H1 (cell line): ENCODE results near the gene GNAT2. TPM values are rescaled to one million over a fixed set of nuclear protein-coding genes. Genes with fewer than 3 reads are reported as not detected.

ENCODE experiments used
- CTCF ChIA-PET: fragments of 300-600 bp; sonication (Branson Sonifier 250); formaldehyde crosslinking; loops from one replicate; lab custom pipeline; 2021; ENCODE audit not compliant: partially characterized antibody; lab: Charles Lee
- POLR2A ChIA-PET: fragments of 300-600 bp; sonication (Branson Sonifier 250); formaldehyde crosslinking; loops from one replicate; lab custom pipeline; 2021; ENCODE audit warnings: inconsistent platforms; ENCODE audit not compliant: partially characterized antibody; lab: Charles Lee
- DNase-seq, 2 experiments: peaks; one replicate each; pipeline versions ENCODE4 v3.0.0 to v3.0.0-alpha.2; 2010 to 2022; ENCODE audit warnings: low spot score in 2 of 2, low read depth in 1 of 2, mixed read lengths in 1 of 2
- FAIRE-seq: peaks from 2 replicates; lab custom pipeline; 2011; peaks lifted over from hg19 to GRCh38; lab: Jason Lieb, UNC
- H2AFZ ChIP-seq: 2 replicates; pipeline ENCODE4 v1.8.1; 2012; ENCODE audit warnings: low read length, inconsistent platforms
- H2AK5ac ChIP-seq: 2 replicates; pipeline ENCODE4 v1.6.1; 2013; ENCODE audit warnings: low read depth, low read length
- H2BK120ac ChIP-seq: replicated peaks from 2 replicates; pipeline ENCODE3; 2013; ENCODE audit warnings: low read depth, low read length, inconsistent platforms
- H2BK12ac ChIP-seq: 2 replicates; pipeline ENCODE4 v1.6.1; 2013; ENCODE audit warnings: low read depth, low read length
- H2BK15ac ChIP-seq: 2 replicates; pipeline ENCODE4 v1.6.1; 2013; ENCODE audit warnings: low read length
- H2BK20ac ChIP-seq: 2 replicates; pipeline ENCODE4 v1.6.1; 2013; ENCODE audit warnings: low read length
- H2BK5ac ChIP-seq: 2 replicates; pipeline ENCODE4 v1.6.1; 2013; ENCODE audit warnings: low read depth, low read length
- H3K14ac ChIP-seq: 2 replicates; pipeline ENCODE4 v1.6.1; 2013; ENCODE audit warnings: inconsistent platforms; ENCODE audit not compliant: insufficient read length
- H3K18ac ChIP-seq: 2 replicates; pipeline ENCODE4 v1.6.1; 2013; ENCODE audit warnings: low read length; ENCODE audit errors: extremely low read depth
- H3K23ac ChIP-seq: 2 replicates; pipeline ENCODE4 v1.6.1; 2013; ENCODE audit warnings: inconsistent platforms; ENCODE audit not compliant: insufficient read length
- H3K23me2 ChIP-seq: 2 replicates; pipeline ENCODE4 v1.6.1; 2013; ENCODE audit warnings: low read depth, low read length
- H3K27ac ChIP-seq: 2 replicates; pipeline ENCODE4 v1.6.1; 2011; ENCODE audit warnings: low read depth, low read length, inconsistent platforms
- H3K27me3 ChIP-seq, 4 experiments: replicated peaks in 1 of 4; 1 replicate in 1 of 4; 2 replicates in 3 of 4; pipeline versions ENCODE4 v1.6.1 to v1.8.1; 2011 to 2013; ENCODE audit warnings: low read length in 3 of 4, mild to moderate bottlenecking in 3 of 4, inconsistent platforms in 2 of 4, mixed read lengths in 2 of 4, moderate library complexity in 1 of 4; ENCODE audit not compliant: control insufficient read depth in 3 of 4, insufficient read depth in 3 of 4; ENCODE audit errors: extremely low read depth in 1 of 4
- H3K36me3 ChIP-seq, 4 experiments: 2 replicates each; pipeline versions ENCODE4 v1.6.1 to v1.8.1; 2011 to 2013; ENCODE audit warnings: mild to moderate bottlenecking in 4 of 4, low read length in 3 of 4, moderate library complexity in 2 of 4, control low read depth in 1 of 4, inconsistent platforms in 1 of 4; ENCODE audit not compliant: insufficient read depth in 4 of 4, control insufficient read depth in 2 of 4
- H3K4ac ChIP-seq: replicated peaks from 2 replicates; pipeline ENCODE3; 2013; ENCODE audit warnings: low read length, low read depth, mixed read lengths, inconsistent platforms; ENCODE audit not compliant: insufficient read length
- H3K4me1 ChIP-seq, 4 experiments: replicated peaks in 1 of 4; 1 replicate in 1 of 4; 2 replicates in 3 of 4; pipeline versions ENCODE4 v1.6.1 to v1.8.1; 2011 to 2013; ENCODE audit warnings: low read length in 3 of 4, inconsistent platforms in 2 of 4, mixed read lengths in 1 of 4; ENCODE audit not compliant: insufficient read depth in 4 of 4, control insufficient read depth in 3 of 4
- H3K4me2 ChIP-seq, 2 experiments: 2 replicates each; pipeline versions ENCODE4 v1.6.1 to v1.8.1; 2011 to 2013; ENCODE audit warnings: low read depth in 2 of 2, low read length in 2 of 2, control low read depth in 1 of 2, inconsistent platforms in 1 of 2, mild to moderate bottlenecking in 1 of 2; ENCODE audit not compliant: insufficient read depth in 1 of 2
- H3K4me3 ChIP-seq, 4 experiments: fragments of 200-600, 300-600 bp in 1 of 4; sonication (generic), shearing (Covaris generic), sonication (Bioruptor Twin) in 1 of 4; 2 replicates each; pipeline versions ENCODE4 v1.5.1 to v1.8.1; 2011 to 2016; ENCODE audit warnings: low read length in 4 of 4, low read depth in 3 of 4, control low read depth in 2 of 4, inconsistent platforms in 2 of 4, mild to moderate bottlenecking in 2 of 4, mixed read lengths in 1 of 4, moderate library complexity in 1 of 4; ENCODE audit not compliant: insufficient read depth in 2 of 4; ENCODE audit errors: extremely low read depth in 1 of 4
- H3K56ac ChIP-seq: replicated peaks from 2 replicates; pipeline ENCODE3; 2013; ENCODE audit warnings: low read depth, mild to moderate bottlenecking, mixed read lengths, low read length, inconsistent platforms; ENCODE audit not compliant: insufficient read length
- H3K79me1 ChIP-seq: 2 replicates; pipeline ENCODE4 v1.6.1; 2013; ENCODE audit warnings: low read depth, low read length, control low read depth
- H3K79me2 ChIP-seq, 2 experiments: 2 replicates each; pipeline versions ENCODE4 v1.6.1 to v1.8.1; 2012 to 2013; ENCODE audit warnings: low read length in 2 of 2, mild to moderate bottlenecking in 2 of 2, inconsistent platforms in 1 of 2; ENCODE audit not compliant: insufficient read depth in 2 of 2, control insufficient read depth in 1 of 2
- H3K9ac ChIP-seq, 4 experiments: replicated peaks in 1 of 4; 1 replicate in 1 of 4; 2 replicates in 3 of 4; pipeline versions ENCODE4 v1.6.1 to v1.8.1; 2011 to 2013; ENCODE audit warnings: low read depth in 3 of 4, low read length in 3 of 4, control low read depth in 2 of 4, mild to moderate bottlenecking in 2 of 4, moderate library complexity in 2 of 4, inconsistent platforms in 1 of 4; ENCODE audit errors: extremely low read depth in 1 of 4
- H3K9me3 ChIP-seq, 2 experiments: 2 replicates each; pipeline versions ENCODE4 v1.6.1 to v1.8.1; 2012 to 2013; ENCODE audit warnings: mild to moderate bottlenecking in 2 of 2, moderate library complexity in 2 of 2, control low read depth in 1 of 2, inconsistent platforms in 1 of 2, low read depth in 1 of 2, low read length in 1 of 2, mixed read lengths in 1 of 2; ENCODE audit not compliant: insufficient read depth in 2 of 2
- H4K20me1 ChIP-seq, 2 experiments: replicated peaks in 1 of 2; 2 replicates each; pipeline versions ENCODE3 to v1.8.1; 2011 to 2013; ENCODE audit warnings: inconsistent platforms in 2 of 2, low read length in 2 of 2, mild to moderate bottlenecking in 1 of 2; ENCODE audit not compliant: insufficient read depth in 2 of 2, control insufficient read depth in 1 of 2
- H4K5ac ChIP-seq: 2 replicates; pipeline ENCODE4 v1.6.1; 2013; ENCODE audit warnings: low read length, low read depth, mixed read lengths, inconsistent platforms; ENCODE audit not compliant: insufficient read length
- H4K8ac ChIP-seq: 2 replicates; pipeline ENCODE4 v1.8.0; 2013; ENCODE audit warnings: mild to moderate bottlenecking, moderate library complexity, low read length, inconsistent platforms; ENCODE audit not compliant: insufficient read depth; ENCODE audit errors: extremely low read depth
- H4K91ac ChIP-seq: replicated peaks from 2 replicates; pipeline ENCODE3; 2013; ENCODE audit warnings: low read length, mixed read lengths, inconsistent platforms; ENCODE audit not compliant: insufficient read length
- ASH2L ChIP-seq: fragments of 200-600, 300-600 bp; sonication (generic); IDR thresholded peaks from one replicate; pipeline ENCODE4 v1.7.1; 2017; ENCODE audit warnings: low read length
- BCL11A ChIP-seq, 2 experiments: IDR thresholded peaks; one replicate each; pipeline ENCODE4 v1.6.1; 2011; ENCODE audit warnings: low read depth in 2 of 2, low read length in 2 of 2, mild to moderate bottlenecking in 2 of 2
- CHD2 ChIP-seq: IDR thresholded peaks from 2 replicates; pipeline ENCODE4 v1.6.1; 2012; ENCODE audit warnings: low read length, improper control_type of control experiment
- CTBP2 ChIP-seq: IDR thresholded peaks from 2 replicates; pipeline ENCODE4 v1.7.0; 2011; ENCODE audit warnings: borderline replicate concordance, mild to moderate bottlenecking, moderate library complexity, mixed read lengths, low read length; ENCODE audit not compliant: insufficient read depth, insufficient read length
- EP300 ChIP-seq, 2 experiments: IDR thresholded peaks; 1 replicate in 1 of 2; 2 replicates in 1 of 2; pipeline ENCODE4 v1.6.1; 2011 to 2012; ENCODE audit warnings: low read depth in 2 of 2, low read length in 2 of 2, mild to moderate bottlenecking in 2 of 2, borderline replicate concordance in 1 of 2, inconsistent platforms in 1 of 2, moderate library complexity in 1 of 2
- JUN ChIP-seq: IDR thresholded peaks from 2 replicates; pipeline ENCODE4 v1.6.1; 2011; ENCODE audit warnings: low read depth, mild to moderate bottlenecking, improper control_type of control experiment, low read length
- POLR2A ChIP-seq, 2 experiments: IDR thresholded peaks; 1 replicate in 1 of 2; 2 replicates in 1 of 2; pipeline ENCODE4 v1.6.1; 2011; ENCODE audit warnings: low read depth in 2 of 2, low read length in 2 of 2, mild to moderate bottlenecking in 2 of 2; ENCODE audit errors: control extremely low read depth in 1 of 2
- SIN3A ChIP-seq, 2 experiments: IDR thresholded peaks in 1 of 2; conservative IDR thresholded peaks in 1 of 2; 2 replicates each; pipeline ENCODE4 v1.6.1; 2011 to 2012; ENCODE audit warnings: low read length in 2 of 2, improper control_type of control experiment in 1 of 2, low read depth in 1 of 2, mild to moderate bottlenecking in 1 of 2
- SRF ChIP-seq: IDR thresholded peaks from 2 replicates; pipeline ENCODE4 v1.6.1; 2011; ENCODE audit warnings: mild to moderate bottlenecking, low read depth, low read length, moderate library complexity
- SUZ12 ChIP-seq: fragments of 200-600 bp; sonication (generic); IDR thresholded peaks from 2 replicates; pipeline ENCODE4 v1.6.1; 2012; ENCODE audit warnings: mild to moderate bottlenecking, inconsistent platforms, low read length, moderate library complexity, mixed read lengths
- TAF1 ChIP-seq: IDR thresholded peaks from 2 replicates; pipeline ENCODE4 v1.6.1; 2011; ENCODE audit warnings: mild to moderate bottlenecking, low read depth, low read length
- TCF12 ChIP-seq: IDR thresholded peaks from 2 replicates; pipeline ENCODE4 v1.6.1; 2011; ENCODE audit warnings: low read depth, mild to moderate bottlenecking, low read length
- TEAD4 ChIP-seq: IDR thresholded peaks from 2 replicates; pipeline ENCODE4 v1.6.1; 2012; ENCODE audit warnings: low read depth, low read length, inconsistent platforms, mixed read lengths
- ZNF274 ChIP-seq: IDR thresholded peaks from 2 replicates; pipeline ENCODE4 v1.7.0; 2012; ENCODE audit warnings: low read length, borderline replicate concordance; ENCODE audit errors: extremely low read depth
- polyA plus RNA-seq, 7 experiments: library from polyadenylated mRNA; depleted of rRNA in 3 of 7; stranded (reverse) in 5 of 7; unstranded in 2 of 7; fragments of >200 nt in 5 of 7; fragments of 200-250 nt in 2 of 7; gene quantifications; 1 replicate in 5 of 7; 2 replicates in 1 of 7; 4 replicates in 1 of 7; pipeline versions ENCODE4 v1.2.1 to v1.2.3, GENCODE V29; 2011 to 2013; ENCODE audit warnings: missing spikeins in 2 of 7, mixed read lengths in 2 of 7
- total RNA-seq: library from RNA; stranded (reverse); fragmentation: NEBNext Ultra II Directional; extraction: Animal tissue kit (Norgen Biotek cat#: 25700); gene quantifications from 2 replicates; pipeline ENCODE4 v1.2.1, GENCODE V29; 2021
- TF ChIP-seq, protein P1 (sequence below): IDR thresholded peaks from 2 replicates; pipeline ENCODE4 v1.6.1; 2011; ENCODE audit warnings: low read depth, mild to moderate bottlenecking, low read length; ENCODE audit not compliant: insufficient read depth

Gene GNAT2
- total and polyA plus RNA-seq, 2 of the 8 experiments (the other 6 are each of a cell fraction or from before 2014, with no cell fraction given), result 0.05 TPM; not detected in 1

- Histone ChIP-seq H3K9ac (no peak overlapping the region), H4K91ac (no peak overlapping the region), H3K27me3 (no peaks in the 10 kb centered on the region), H3K18ac (no peak overlapping the region), H3K4me2 (no peak overlapping the region), H3K23ac (no peak overlapping the region), H2BK12ac (no peak overlapping the region), H4K5ac (no peak overlapping the region), H3K4me1 (no peaks in the 10 kb centered on the region), H3K36me3 (peaks cover 3 to 61% (median 17%) of the 10 kb centered on the region in 4 experiments), H3K23me2 (no peaks in the 10 kb centered on the region), H2BK15ac (no peak overlapping the region), H3K14ac (no peak overlapping the region), H3K9me3 (no peaks in the 10 kb centered on the region), H2AK5ac (no peak overlapping the region), H2AFZ (no peak overlapping the region), H4K20me1 (no peaks in the 10 kb centered on the region), H3K79me2 (no peaks in the 10 kb centered on the region), H3K56ac (no peak overlapping the region), H2BK120ac (no peak overlapping the region), H3K27ac (no peak overlapping the region), H4K8ac (no peak overlapping the region), H2BK5ac (no peak overlapping the region), H2BK20ac (no peak overlapping the region), H3K79me1 (no peaks in the 10 kb centered on the region), H3K4ac (no peak overlapping the region), H3K4me3 (no peak overlapping the region)
- DNase-seq (no peak), FAIRE-seq (no peak)
- POLR2A ChIA-PET, result no interaction called here
- CTCF ChIA-PET, result interaction anchor here (0.5 to 1.4 kb wide), 2 partner anchors 26 to 58 kb away, joined by 3 to 6 read pairs; no protein-coding TSS in a partner anchor
- no peak for TF ChIP-seq SIN3A (conservative IDR thresholded peaks at IDR 0.05 in 1 of 2, IDR thresholded peaks at IDR 0.05 in 1 of 2; ENCODE audit: low read depth in 1 of 2, low read length in 2 of 2)
- no peak for TF ChIP-seq JUN
- no peak for TF ChIP-seq BCL11A (IDR thresholded peaks at IDR 0.05; ENCODE audit: low read depth in 2 of 2, low read length in 2 of 2)
- no peak for TF ChIP-seq SRF
- TF ChIP-seq SUZ12, result no peak
- TF ChIP-seq CHD2, result no peak
- TF ChIP-seq CTBP2, result no peak
- no peak for TF ChIP-seq TAF1
- TF ChIP-seq, protein P1, sequence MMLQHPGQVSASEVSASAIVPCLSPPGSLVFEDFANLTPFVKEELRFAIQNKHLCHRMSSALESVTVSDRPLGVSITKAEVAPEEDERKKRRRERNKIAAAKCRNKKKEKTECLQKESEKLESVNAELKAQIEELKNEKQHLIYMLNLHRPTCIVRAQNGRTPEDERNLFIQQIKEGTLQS, result no peak
- no peak for TF ChIP-seq ZNF274
- no peak for TF ChIP-seq TCF12
- no peak for TF ChIP-seq EP300 (IDR thresholded peaks at IDR 0.05; ENCODE audit: borderline replicate concordance in 1 of 2, low read depth in 2 of 2, low read length in 2 of 2)
- no peak for TF ChIP-seq ASH2L
- no peak for TF ChIP-seq TEAD4
- TF ChIP-seq POLR2A (IDR thresholded peaks at IDR 0.05; ENCODE audit: control extremely low read depth in 1 of 2, low read depth in 2 of 2, low read length in 2 of 2), result no peak
Measured at GRCh38 chr1:109589679-109590078, 29.7 kb downstream of the GNAT2 start.
